Calu3 (cell line): ENCODE measurements around the gene ACVR2B. TPM values are rescaled to one million over a fixed set of nuclear protein-coding genes. Genes with fewer than 3 reads are reported as not detected.

ENCODE experiments used
- BruUV-seq: library from RNA; stranded (reverse); fragments of 400-500 nt; replicated peaks from 2 replicates; lab custom pipeline; 2021; lab: Mats Ljungman, UMichigan
- CTCF ChIA-PET: fragments of 300-600 bp; sonication (Branson Sonifier 250); formaldehyde crosslinking; loops from one replicate; lab custom pipeline; 2022; ENCODE audit warnings: antibody characterized with exemption; lab: Charles Lee
- DNase-seq: peaks from one replicate; pipeline ENCODE4 v3.0.0; 2022
- H3K27ac Mint-ChIP-seq: one replicate; pipeline ENCODE4 v1.8.0; 2022; ENCODE audit warnings: mixed read lengths; ENCODE audit not compliant: unreplicated experiment
- H3K27me3 Mint-ChIP-seq: one replicate; pipeline ENCODE4 v1.8.0; 2022; ENCODE audit warnings: mixed read lengths; ENCODE audit not compliant: unreplicated experiment
- H3K36me3 Mint-ChIP-seq: one replicate; pipeline ENCODE4 v1.8.0; 2022; ENCODE audit warnings: mild to moderate bottlenecking, moderate library complexity, mixed read lengths; ENCODE audit not compliant: insufficient read depth, unreplicated experiment
- H3K4me1 Mint-ChIP-seq: one replicate; pipeline ENCODE4 v1.8.0; 2022; ENCODE audit warnings: mild to moderate bottlenecking, low read depth, mixed read lengths; ENCODE audit not compliant: unreplicated experiment
- H3K4me3 Mint-ChIP-seq: one replicate; pipeline ENCODE4 v1.8.0; 2022; ENCODE audit warnings: mild to moderate bottlenecking, low read depth, moderate library complexity, mixed read lengths; ENCODE audit not compliant: unreplicated experiment
- H3K9me3 Mint-ChIP-seq: one replicate; pipeline ENCODE4 v1.8.0; 2022; ENCODE audit warnings: low read depth, mixed read lengths; ENCODE audit not compliant: unreplicated experiment
- CTCF ChIP-seq: fragments of 200-600 bp; IDR thresholded peaks from one replicate; pipeline ENCODE4 v1.8.0; 2022; ENCODE audit warnings: antibody characterized with exemption; ENCODE audit not compliant: unreplicated experiment
- intact Hi-C: fragments of 100-400 bp; cut with micrococcal nuclease; formaldehyde crosslinking; loops from one replicate; pipeline ENCODE4 v1.10.0; 2022; ENCODE audit not compliant: unreplicated experiment
- total RNA-seq: library from RNA; stranded (reverse); gene quantifications from 2 replicates; pipeline ENCODE4 v1.2.3, GENCODE V29; 2022

The ACVR2B gene
- total RNA-seq, 1 experiment from 2014 or later: 6.2 TPM

GRCh38 chr3:38524141-38524739, 70.5 kb downstream of the ACVR2B start:
- CTCF ChIA-PET: no interaction called here
- no TSS peak for BruUV-seq

GRCh38 chr3:38526792-38527191, 73.1 kb downstream of the ACVR2B start:
- Mint-ChIP-seq H3K4me1 (no peaks in the 10 kb centered on the region), H3K27me3 (no peaks in the 10 kb centered on the region), H3K27ac (no peak overlapping the region), H3K9me3 (no peaks in the 10 kb centered on the region), H3K36me3 (no peaks in the 10 kb centered on the region), H3K4me3 (no peak overlapping the region)
- TF ChIP-seq CTCF: no peak
- no TSS peak for BruUV-seq
- CTCF ChIA-PET: no interaction called here
- no peak for DNase-seq
- intact Hi-C loops: loop anchor here (10.0 kb wide), 1 partner anchor 478 kb away; no protein-coding TSS in a partner anchor

More at GRCh38 chr3:38524141-38524739, 70.5 kb downstream of the ACVR2B start:
- no peaks in the 10 kb centered on the region for H3K4me1 Mint-ChIP-seq
- H3K9me3 Mint-ChIP-seq: no peaks in the 10 kb centered on the region
- no peaks in the 10 kb centered on the region for H3K36me3 Mint-ChIP-seq
- no peak for TF ChIP-seq CTCF
- H3K27me3 Mint-ChIP-seq: no peaks in the 10 kb centered on the region
- H3K27ac Mint-ChIP-seq: no peak overlapping the region
- intact Hi-C loops: loop anchor here (5.0 to 10.0 kb wide), 2 partner anchors 318 to 481 kb away; no protein-coding TSS in a partner anchor
- DNase-seq: no peak
- no peak overlapping the region for H3K4me3 Mint-ChIP-seq

GRCh38 chr3:38528457-38528856, 74.8 kb downstream of the ACVR2B start:
- DNase-seq: no peak
- H3K4me3 Mint-ChIP-seq: no peak overlapping the region
- intact Hi-C loops: loop anchor here (10.0 kb wide), 1 partner anchor 476 kb away; no protein-coding TSS in a partner anchor
- H3K36me3 Mint-ChIP-seq: no peaks in the 10 kb centered on the region
- H3K9me3 Mint-ChIP-seq: no peaks in the 10 kb centered on the region
- H3K27me3 Mint-ChIP-seq: no peaks in the 10 kb centered on the region
- BruUV-seq: no TSS peak
- TF ChIP-seq CTCF: no peak
- CTCF ChIA-PET: interaction anchor here (0.8 kb wide), 1 partner anchor 122 kb away, joined by 4 read pairs; no protein-coding TSS in a partner anchor
- H3K4me1 Mint-ChIP-seq: no peaks in the 10 kb centered on the region
- H3K27ac Mint-ChIP-seq: no peak overlapping the region

GRCh38 chr3:38532529-38532928, 78.8 kb downstream of the ACVR2B start:
- CTCF ChIA-PET: no interaction called here
- Mint-ChIP-seq H3K4me1 (no peaks in the 10 kb centered on the region), H3K27ac (no peak overlapping the region), H3K27me3 (no peaks in the 10 kb centered on the region), H3K9me3 (peaks cover 3% of the 10 kb centered on the region), H3K36me3 (no peaks in the 10 kb centered on the region), H3K4me3 (no peak overlapping the region)
- TF ChIP-seq CTCF: no peak
- DNase-seq: no peak
- intact Hi-C loops: no loop called here
- BruUV-seq: no TSS peak
